IPS-11a (cell line): Measurements from ENCODE around the gene DAD1.
"Not testable (repeated sequence)": the region's sequence is repeated elsewhere in the genome, so short reads cannot be mapped to it uniquely, and the experiment has no call there.

ENCODE experiments used
- H3K4me3 ChIP-seq: one replicate; pipeline ENCODE4 v1.5.1; 2013; ENCODE audit warnings: low read depth, low read length, control low read depth

The DAD1 gene

DNA sequence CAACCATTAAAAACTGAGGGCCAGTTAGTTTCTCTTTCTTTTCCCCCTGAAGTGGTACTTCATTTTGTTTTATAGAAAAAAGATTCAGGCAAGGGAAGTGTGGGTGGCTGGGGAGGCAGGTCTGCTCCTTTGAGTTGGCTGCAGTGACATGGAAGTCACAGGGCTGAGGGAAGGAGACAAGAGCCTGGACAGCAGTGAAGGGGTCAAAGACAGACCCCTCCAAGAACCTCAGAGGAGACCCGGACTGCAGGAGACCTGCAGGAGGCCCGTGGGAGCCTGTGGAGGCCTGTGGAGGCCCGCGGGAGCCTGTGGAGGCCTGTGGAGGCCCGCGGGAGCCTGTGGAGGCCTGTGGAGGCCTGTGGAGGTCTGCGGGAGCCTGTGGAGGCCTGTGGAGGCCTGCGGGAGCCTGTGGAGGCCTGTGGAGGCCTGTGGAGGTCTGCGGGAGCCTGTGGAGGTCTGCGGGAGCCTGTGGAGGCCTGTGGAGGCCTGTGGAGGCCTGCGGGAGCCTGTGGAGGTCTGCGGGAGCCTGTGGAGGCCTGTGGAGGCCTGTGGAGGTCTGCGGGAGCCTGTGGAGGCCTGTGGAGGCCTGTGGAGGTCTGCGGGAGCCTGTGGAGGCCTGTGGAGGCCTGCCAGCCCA, 35.0 kb downstream of the DAD1 start:
- H3K4me3 ChIP-seq, result not testable (repeated sequence)

DNA sequence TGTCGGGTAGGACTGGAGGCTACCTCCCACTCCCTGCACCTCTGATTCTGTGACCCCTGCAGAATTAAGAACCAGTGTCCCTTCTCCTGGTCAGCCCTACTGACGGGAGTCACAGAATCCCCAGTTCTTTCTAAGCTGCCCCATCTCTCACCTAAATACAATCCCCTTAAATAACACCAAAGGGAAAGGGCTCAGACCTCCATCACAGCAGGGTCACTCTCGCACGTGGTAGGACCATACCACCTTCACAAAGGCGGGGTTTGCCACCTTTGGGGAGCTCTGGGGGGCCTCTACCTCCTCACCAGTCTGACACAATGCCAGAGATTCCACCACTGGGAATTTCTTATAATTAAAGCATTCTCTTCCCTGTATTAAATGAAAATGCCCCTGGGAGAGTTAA, 35.6 kb downstream of the DAD1 start:
- no peak overlapping the region for H3K4me3 ChIP-seq

DNA sequence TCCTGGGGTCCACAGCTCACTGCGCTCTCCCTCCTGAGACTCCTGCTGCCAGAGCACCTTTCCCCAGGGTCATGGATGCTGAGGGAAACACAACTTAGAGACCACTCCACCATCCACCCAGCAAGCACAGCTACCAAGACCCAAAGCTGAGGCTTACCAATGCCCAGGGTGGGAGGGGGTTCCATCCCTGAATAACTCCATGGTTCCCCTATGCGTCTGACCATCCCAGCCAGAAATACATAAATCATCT, 36.3 kb downstream of the DAD1 start:
- H3K4me3 ChIP-seq, result no peak overlapping the region

DNA sequence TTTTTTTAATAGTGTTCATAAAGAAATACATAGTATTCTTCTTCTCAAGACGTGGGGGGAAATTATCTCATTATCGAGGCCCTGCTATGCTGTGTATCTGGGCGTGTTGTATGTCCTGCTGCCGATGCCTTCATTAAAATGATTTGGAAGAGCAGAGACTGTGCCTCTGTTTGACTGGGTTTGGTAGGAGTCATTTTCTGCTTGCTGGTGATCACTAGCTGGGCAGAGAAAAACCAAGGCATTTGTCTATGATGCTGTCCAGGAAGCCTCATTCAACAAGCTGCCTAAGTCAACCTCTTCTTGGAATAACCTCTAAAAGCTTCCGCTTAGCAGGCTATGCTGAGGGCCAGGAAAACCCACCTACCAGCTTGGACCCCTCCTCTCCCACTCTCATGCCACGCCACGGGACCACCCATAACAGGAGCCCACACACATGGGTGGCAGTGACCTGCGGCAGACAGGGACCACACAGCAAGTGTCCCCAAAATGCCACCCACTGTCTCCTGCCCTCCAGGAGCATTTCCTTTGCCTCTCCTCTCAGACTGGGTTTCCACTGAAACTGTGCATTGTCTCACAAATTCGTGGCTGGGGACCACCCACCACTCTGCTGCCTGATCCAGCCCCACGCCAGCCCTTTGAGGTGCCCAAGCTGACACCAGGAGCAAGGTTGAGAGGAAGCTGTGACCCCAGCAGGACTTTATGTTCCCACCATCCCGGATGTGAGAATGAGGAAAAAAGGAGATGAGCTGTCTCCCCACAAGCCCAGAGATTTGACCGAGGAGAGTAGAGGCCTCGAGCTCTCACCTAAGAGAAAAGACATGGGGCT, 36.8 kb downstream of the DAD1 start:
- H3K4me3 ChIP-seq, result no peak overlapping the region

DNA sequence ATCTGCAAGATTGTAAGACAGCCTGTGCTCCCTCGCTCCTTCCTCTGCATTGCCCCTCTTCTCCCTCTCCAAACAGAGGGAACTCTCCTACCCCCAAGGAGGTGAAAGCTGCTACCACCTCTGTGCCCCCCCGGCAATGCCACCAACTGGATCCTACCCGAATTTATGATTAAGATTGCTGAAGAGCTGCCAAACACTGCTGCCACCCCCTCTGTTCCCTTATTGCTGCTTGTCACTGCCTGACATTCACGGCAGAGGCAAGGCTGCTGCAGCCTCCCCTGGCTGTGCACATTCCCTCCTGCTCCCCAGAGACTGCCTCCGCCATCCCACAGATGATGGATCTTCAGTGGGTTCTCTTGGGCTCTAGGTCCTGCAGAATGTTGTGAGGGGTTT, 37.4 kb downstream of the DAD1 start:
- H3K4me3 ChIP-seq, result no peak overlapping the region

DNA sequence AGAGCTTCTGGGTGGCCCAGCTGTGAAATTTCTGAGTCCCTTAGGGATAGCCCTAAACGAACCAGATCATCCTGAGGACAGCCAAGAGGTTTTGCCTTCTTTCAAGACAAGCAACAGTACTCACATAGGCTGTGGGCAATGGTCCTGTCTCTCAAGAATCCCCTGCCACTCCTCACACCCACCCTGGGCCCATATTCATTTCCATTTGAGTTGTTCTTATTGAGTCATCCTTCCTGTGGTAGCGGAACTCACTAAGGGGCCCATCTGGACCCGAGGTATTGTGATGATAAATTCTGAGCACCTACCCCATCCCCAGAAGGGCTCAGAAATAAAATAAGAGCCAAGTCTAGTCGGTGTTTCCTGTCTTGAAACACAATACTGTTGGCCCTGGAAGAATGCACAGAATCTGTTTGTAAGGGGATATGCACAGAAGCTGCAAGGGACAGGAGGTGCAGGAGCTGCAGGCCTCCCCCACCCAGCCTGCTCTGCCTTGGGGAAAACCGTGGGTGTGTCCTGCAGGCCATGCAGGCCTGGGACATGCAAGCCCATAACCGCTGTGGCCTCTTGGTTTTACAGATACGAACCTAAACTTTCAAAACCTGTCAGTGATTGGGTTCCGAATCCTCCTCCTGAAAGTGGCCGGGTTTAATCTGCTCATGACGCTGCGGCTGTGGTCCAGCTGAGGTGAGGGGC, 38.9 kb downstream of the DAD1 start:
- H3K4me3 ChIP-seq, result no peak overlapping the region

DNA sequence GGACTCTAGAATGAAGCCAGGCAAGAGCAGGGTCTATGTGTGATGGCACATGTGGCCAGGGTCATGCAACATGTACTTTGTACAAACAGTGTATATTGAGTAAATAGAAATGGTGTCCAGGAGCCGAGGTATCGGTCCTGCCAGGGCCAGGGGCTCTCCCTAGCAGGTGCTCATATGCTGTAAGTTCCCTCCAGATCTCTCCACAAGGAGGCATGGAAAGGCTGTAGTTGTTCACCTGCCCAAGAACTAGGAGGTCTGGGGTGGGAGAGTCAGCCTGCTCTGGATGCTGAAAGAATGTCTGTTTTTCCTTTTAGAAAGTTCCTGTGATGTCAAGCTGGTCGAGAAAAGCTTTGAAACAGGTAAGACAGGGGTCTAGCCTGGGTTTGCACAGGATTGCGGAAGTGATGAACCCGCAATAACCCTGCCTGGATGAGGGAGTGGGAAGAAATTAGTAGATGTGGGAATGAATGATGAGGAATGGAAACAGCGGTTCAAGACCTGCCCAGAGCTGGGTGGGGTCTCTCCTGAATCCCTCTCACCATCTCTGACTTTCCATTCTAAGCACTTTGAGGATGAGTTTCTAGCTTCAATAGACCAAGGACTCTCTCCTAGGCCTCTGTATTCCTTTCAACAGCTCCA, 39.6 kb downstream of the DAD1 start:
- no peak overlapping the region for H3K4me3 ChIP-seq

DNA sequence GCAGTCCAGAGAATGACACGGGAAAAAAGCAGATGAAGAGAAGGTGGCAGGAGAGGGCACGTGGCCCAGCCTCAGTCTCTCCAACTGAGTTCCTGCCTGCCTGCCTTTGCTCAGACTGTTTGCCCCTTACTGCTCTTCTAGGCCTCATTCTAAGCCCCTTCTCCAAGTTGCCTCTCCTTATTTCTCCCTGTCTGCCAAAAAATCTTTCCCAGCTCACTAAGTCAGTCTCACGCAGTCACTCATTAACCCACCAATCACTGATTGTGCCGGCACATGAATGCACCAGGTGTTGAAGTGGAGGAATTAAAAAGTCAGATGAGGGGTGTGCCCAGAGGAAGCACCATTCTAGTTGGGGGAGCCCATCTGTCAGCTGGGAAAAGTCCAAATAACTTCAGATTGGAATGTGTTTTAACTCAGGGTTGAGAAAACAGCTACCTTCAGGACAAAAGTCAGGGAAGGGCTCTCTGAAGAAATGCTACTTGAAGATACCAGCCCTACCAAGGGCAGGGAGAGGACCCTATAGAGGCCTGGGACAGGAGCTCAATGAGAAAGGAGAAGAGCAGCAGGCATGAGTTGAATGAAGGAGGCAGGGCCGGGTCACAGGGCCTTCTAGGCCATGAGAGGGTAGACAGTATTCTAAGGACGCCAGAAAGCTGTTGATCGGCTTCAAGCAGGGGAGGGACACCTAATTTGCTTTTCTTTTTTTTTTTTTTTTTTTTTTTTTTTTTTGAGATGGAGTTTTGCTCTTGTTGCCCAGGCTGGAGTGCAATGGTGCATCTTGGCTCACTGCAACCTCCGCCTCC, 40.9 kb downstream of the DAD1 start:
- no peak overlapping the region for H3K4me3 ChIP-seq

DNA sequence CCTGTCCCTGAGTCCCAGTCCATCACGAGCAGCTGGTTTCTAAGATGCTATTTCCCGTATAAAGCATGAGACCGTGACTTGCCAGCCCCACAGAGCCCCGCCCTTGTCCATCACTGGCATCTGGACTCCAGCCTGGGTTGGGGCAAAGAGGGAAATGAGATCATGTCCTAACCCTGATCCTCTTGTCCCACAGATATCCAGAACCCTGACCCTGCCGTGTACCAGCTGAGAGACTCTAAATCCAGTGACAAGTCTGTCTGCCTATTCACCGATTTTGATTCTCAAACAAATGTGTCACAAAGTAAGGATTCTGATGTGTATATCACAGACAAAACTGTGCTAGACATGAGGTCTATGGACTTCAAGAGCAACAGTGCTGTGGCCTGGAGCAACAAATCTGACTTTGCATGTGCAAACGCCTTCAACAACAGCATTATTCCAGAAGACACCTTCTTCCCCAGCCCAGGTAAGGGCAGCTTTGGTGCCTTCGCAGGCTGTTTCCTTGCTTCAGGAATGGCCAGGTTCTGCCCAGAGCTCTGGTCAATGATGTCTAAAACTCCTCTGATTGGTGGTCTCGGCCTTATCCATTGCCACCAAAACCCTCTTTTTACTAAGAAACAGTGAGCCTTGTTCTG, 41.6 kb downstream of the DAD1 start:
- no peak overlapping the region for H3K4me3 ChIP-seq

DNA sequence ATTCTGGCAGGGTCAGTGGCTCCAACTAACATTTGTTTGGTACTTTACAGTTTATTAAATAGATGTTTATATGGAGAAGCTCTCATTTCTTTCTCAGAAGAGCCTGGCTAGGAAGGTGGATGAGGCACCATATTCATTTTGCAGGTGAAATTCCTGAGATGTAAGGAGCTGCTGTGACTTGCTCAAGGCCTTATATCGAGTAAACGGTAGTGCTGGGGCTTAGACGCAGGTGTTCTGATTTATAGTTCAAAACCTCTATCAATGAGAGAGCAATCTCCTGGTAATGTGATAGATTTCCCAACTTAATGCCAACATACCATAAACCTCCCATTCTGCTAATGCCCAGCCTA, 42.3 kb downstream of the DAD1 start:
- no peak overlapping the region for H3K4me3 ChIP-seq

DNA sequence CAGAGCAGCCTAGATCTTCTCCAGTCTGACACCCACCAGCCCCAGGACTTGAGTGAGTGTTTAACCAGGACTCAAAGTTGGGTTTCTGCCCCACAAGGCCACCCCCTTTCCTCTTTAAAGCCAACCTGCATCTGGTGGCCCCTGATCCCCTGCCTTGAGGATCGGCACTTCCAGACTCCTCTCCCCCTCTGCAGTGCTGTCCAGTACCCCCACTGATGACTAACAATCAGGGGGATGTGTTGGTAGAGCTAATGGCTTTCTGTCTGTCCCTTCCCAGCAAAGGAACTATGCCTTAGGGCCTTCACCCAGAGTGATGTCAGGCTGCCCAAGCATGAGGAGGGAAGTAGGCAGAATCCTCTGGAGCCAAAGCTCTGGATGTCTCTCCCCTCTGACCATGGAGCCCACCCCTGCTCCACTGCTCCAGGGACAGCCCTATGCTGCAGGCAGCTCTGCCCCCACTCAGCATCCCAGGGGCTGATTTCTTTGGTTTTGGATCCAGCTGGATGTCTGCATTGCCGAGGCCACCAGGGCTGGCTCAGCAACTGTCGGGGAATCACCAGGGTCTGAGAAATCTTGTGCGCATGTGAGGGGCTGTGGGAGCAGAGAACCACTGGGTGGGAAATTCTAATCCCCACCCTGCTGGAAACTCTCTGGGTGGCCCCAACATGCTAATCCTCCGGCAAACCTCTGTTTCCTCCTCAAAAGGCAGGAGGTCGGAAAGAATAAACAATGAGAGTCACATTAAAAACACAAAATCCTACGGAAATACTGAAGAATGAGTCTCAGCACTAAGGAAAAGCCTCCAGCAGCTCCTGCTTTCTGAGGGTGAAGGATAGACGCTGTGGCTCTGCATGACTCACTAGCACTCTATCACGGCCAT, 42.9 kb downstream of the DAD1 start:
- H3K4me3 ChIP-seq, result no peak overlapping the region

DNA sequence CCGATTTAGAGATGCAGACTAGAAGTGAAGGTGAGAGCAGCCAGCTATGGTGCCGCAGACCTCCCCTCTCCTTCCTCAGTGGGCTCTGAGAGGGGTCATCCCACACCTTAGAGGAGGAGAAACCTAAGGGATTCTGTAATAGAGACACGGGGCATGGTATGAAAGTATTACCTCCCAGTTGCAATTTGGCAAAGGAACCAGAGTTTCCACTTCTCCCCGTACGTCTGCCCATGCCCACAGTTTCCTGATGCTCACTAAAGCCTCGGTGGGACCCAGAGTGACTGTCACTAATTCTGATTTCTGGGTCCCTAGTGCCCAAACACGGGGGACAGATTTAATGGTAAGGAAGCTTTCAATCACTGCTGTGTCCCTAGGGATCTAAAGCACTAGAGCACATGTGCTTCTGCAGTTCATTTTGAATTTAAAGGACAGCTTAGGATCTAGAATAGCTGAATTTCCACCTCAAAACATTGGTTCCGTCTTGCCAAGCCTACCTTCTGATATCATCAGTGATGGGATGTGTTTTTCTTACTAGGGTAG, 44.1 kb downstream of the DAD1 start:
- no peak overlapping the region for H3K4me3 ChIP-seq

DNA sequence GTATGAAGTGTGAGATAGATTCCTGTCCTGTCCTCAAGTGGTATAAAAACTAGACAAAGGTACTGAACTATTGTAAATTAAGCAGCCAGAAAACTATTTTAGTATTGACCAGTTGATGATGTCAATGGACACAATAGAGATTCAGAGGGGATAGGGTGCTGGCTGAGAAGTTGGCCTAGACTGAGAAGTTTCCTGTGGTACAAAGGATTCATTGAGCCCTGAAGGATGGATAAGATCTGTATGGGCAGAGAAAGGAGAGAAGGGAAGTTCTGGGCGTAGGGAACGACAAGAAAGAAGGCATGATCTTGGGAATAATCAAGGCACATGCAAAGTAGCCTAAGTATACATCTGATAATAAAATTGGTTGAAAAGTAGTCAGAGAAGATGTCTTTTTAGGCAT, 44.6 kb downstream of the DAD1 start:
- H3K4me3 ChIP-seq, result no peak overlapping the region

DNA sequence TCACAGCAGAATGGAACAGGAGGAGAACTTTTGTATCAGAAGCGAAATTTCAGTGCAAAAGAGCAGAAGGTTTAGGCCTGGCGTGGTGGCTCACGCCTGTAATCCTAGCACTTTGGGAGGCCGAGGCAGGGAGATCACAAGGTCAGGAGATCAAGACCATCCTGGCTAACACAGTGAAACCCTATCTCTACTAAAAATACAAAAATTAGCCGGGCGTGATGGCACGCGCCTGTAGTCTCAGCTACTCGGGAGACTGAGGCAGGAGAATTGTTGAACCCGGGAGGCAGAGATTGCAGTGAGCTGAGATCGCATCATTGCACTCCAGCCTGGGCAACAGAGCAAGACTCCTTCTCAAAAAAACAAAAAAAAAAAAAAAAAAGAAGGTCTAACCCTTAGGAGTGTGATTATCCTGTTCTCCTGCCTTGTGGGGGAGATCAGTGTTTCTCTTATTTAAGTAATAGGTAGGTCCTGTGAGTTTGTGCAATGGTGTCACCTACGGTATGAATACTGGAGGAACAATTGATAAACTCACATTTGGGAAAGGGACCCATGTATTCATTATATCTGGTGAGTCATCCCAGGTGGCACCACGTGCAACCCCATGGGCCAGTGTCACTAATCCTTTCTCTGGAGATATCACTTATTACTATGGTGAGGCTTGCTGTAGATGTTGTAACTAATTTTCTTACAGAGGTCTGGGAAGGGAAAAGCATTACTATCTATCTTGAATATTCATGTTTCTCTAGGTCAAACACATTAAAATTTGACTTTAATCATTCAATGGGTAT, 45.3 kb downstream of the DAD1 start:
- not testable (repeated sequence) for H3K4me3 ChIP-seq

DNA sequence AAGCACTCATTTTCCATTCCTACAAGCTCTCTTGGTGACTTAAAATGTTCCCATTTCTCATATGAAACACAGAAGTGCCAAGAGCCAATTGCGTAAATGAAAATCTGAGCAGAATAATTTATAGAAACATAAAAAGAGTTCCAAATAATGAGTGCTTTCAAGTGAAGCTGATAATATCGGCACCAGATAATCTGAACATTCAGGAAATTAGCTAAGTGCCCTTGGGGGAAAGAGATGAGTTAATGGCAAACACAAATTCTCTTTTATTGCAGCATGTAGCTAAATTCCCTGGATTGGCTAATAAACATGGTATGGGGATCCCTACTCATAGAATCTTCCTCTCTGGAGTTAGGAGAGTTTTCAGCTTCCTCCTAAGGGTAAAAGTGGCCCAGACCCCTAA, 46.7 kb downstream of the DAD1 start:
- no peak overlapping the region for H3K4me3 ChIP-seq

DNA sequence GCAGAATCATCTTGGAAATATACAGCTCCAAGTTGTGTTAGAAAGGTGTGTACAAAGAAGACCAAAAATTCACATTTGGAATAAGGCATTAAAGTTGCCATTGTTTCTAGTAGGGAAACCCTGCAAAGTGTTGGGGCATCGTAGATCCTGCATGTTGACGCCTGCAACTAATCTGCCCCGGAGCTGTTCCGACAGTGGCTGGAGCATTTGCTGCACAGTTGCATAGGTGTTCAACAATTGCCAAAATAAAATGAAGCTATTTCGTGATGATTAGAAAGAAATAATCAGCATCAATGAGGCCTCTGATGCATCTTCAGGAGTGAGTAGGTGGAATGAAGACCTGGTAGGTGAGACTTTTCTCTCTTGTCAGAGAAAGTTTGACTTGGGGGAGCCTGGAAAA, 47.3 kb downstream of the DAD1 start:
- no peak overlapping the region for H3K4me3 ChIP-seq

DNA sequence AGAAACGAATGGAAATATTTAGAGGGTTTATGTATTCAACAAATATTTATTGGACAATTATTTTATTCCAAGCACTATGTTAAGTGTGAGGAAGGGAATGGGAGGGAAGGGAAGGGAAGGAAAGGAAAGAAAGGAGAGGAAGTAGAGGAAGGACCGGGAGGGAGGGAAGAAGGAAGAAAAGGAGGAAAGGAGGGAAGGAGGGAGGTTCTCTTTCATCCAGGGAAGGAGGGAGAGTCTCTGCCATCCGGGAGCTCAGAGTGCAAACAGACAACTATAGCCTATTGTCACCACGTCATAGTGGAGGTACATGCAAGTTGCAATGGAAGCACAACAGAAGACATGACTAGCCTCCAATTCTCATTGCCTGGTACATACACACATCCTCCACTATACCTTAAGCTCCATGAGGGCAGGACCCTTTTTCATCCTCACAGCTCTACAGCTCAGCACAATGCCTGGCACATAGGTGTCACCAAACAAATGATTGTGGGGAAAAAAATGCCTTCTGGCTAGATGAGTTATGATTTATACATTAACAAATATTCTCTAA, 48.1 kb downstream of the DAD1 start:
- no peak overlapping the region for H3K4me3 ChIP-seq

DNA sequence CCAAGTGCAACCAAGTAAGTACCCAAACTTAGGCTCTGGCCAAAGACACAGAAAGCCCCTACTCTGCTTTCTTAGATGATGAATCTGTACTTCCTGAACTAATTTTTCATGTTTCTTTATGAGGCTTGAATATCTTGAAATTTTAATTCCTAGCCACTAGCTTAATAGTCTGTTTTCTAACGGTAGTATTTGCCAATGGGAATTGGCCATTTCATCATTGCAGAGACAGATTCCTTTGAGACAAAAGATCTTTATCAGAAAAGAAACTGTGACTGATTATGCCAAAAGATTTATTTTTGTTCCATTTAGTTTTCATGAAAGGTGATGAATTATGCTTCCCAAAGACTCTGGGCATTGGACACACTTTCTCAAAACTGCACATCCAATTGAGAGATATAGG, 48.7 kb downstream of the DAD1 start:
- H3K4me3 ChIP-seq, result no peak overlapping the region
